Activated CD8-positive, alpha-beta memory T cell treated with anti-CD3 and anti-CD28 coated beads, Interleukin-2, amount 50 U/mL, for 48 hours (primary cell): Measurements from ENCODE around the gene CCL26.
"Not testable (repeated sequence)": the region's sequence is repeated elsewhere in the genome, so short reads cannot be mapped to it uniquely, and the experiment has no call there.

ENCODE experiments used
- DNase-seq: peaks from one replicate; pipeline ENCODE4 v3.0.0-alpha.2; 2020

The CCL26 gene

GRCh38 chr7:75789361-75789924, 17.4 kb upstream of the CCL26 start:
- DNase-seq = no peak

- not testable (repeated sequence) for DNase-seq
Observed at GRCh38 chr7:75788154-75788847, 16.3 kb upstream of the CCL26 start.

- DNase-seq = not testable (repeated sequence)
Observed at GRCh38 chr7:75783058-75783457, 11.0 kb upstream of the CCL26 start.

DNA sequence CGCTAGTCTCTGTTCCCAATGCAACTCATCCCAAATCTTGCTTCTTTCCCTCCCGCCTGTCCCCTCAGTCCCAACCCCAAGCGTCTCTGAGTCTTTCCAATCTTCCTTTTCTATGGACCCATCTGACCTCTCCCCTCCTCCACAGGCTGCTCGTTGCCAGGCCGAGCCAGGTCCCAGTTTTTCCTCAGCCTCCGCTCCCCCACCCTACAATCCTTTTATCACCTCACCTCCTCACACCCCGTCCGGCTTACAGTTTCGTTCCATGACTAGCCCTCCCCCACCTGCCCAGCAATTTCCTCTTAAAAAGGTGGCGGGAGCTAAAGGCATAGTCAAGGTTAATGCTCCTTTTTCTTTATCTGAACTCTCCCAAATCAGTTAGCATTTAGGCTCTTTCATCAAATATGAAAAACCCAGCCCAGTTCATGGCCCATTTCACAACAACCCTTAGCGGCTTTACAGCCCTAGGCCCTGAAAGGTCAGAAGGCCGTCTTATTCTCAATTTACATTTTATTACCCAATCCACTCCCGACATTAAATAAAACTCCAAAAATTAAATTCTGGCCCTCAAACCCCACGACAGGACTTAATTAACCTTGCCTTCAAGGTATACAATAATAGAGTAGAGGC, 8.7 kb upstream of the CCL26 start:
- DNase-seq = not testable (repeated sequence)

DNA sequence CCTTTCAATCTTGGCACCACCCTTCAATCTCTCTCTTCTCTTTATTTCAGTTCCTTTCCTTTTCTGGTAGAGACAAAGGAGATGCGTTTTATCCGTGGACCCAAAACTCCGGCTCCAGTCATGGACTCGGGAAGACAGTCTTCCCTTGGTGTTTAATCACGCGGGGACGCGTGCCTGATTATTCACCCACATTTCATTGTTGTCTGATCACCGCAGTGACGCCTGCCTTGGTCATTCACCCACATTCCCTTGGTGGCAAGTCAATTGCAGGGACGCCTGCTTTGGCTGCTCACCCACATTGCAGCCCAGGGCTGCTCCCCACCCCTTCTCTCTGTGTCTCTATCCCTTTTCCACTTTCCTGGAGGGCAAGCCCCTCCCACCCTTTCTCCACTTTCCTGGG, 7.5 kb upstream of the CCL26 start:
- DNase-seq = not testable (repeated sequence)

GRCh38 chr7:75779035-75779434, 7.0 kb upstream of the CCL26 start:
- not testable (repeated sequence) for DNase-seq

- peak; percentile 61 for DNase-seq
Observed at GRCh38 chr7:75776295-75776971, 4.4 kb upstream of the CCL26 start.

DNA sequence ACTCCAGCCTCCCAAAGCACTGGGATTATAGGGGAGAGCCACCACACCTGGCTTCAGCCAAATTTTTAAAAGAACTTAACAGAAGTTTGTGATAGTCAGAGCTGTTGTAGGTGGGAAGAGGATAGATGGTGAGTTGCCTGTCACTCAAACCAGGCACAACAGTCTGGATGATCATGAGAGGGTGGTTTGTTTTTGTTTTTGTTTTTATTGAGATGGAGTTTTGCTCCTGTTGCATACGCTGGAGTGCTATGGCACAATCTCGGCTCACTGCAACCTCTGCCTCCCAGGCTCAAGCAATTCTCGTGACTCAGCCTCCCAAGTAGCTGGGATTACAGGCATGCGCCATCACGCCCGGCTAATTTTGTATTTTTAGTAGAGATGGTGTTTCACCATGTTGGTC, 1.9 kb upstream of the CCL26 start:
- not testable (repeated sequence) for DNase-seq

DNA sequence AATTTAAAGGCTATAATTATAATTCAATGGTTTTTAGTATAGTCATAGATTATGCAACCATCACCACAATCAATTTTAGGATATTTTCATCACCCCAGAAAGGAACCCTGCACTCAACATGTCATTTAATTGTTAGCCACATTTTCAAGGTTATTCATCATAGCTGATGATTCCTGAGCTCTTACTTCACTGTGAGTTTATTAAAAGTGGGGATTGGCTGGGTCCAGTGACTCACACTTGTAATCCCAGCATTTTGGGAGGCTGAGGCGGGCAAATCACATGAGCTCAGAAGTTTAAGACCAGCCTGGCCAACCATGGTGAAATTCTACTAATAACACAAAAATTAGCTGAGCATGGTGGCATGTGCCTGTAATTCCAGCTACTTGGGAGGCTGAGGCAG, 787 bp downstream of the CCL26 start:
- DNase-seq = no peak

- no peak for DNase-seq
Observed at GRCh38 chr7:75762350-75762917, 9.6 kb downstream of the CCL26 start.

DNA sequence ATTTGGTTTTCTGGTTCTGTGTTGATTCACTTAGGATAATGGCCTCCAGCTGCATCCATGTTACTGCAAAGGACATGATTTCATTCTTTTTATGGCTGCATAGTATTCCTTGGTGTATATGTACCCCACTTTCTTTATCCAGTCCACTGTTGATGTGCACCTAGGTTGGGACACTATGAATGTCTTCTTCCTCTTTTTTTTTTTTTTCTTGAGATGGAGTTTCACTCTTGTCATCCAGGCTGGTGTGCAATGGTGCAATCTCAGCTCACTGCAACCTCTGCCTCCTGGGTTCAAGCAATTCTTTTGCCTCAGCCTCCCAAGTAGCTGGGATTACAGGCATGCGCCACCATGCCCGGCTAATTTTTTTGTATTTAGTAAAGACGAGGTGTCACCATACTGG, 10.2 kb downstream of the CCL26 start:
- DNase-seq = not testable (repeated sequence)

GRCh38 chr7:75758491-75758890, 13.5 kb downstream of the CCL26 start:
- no peak for DNase-seq

GRCh38 chr7:75757860-75758259, 14.2 kb downstream of the CCL26 start:
- no peak for DNase-seq

DNA sequence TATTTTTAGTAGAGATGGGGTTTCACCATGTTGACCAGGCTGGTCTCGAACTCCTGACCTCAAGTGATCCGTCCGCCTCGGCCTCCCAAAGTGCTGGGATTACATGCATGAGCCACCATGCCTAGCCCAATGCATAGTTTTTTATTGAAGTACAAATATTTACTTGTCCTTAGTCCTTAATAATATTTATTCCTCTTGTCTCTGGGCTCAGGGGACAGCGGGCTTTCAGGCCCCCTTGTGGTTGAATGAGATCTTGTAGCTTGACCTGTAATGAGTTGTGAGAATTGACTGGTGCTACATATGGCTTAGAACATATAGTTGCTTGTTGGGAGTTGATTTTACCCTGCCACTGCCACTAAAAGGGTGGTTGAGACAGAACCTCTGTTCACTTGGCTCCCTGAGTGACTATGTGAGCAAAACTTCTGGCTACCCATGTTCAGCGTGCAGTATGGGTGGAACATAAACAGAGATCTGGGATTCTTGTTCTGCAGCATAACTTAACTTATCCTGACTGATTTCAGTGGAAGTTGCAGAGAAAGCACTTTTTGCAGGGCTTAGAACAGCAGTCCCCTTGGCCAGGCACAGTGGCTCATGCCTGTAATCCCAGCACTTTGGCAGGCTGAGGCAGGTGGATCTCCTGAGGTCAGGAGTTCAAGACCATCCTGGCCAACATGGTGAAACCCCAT, 14.9 kb downstream of the CCL26 start:
- DNase-seq = no peak

- DNase-seq = no peak
Observed at GRCh38 chr7:75756206-75756990, 15.6 kb downstream of the CCL26 start.

- no peak for DNase-seq
Observed at GRCh38 chr7:75743455-75743859, 28.6 kb downstream of the CCL26 start.

- no peak for DNase-seq
Observed at GRCh38 chr7:75740846-75741497, 31.0 kb downstream of the CCL26 start.

GRCh38 chr7:75739796-75740672, 32.0 kb downstream of the CCL26 start:
- DNase-seq = no peak

DNA sequence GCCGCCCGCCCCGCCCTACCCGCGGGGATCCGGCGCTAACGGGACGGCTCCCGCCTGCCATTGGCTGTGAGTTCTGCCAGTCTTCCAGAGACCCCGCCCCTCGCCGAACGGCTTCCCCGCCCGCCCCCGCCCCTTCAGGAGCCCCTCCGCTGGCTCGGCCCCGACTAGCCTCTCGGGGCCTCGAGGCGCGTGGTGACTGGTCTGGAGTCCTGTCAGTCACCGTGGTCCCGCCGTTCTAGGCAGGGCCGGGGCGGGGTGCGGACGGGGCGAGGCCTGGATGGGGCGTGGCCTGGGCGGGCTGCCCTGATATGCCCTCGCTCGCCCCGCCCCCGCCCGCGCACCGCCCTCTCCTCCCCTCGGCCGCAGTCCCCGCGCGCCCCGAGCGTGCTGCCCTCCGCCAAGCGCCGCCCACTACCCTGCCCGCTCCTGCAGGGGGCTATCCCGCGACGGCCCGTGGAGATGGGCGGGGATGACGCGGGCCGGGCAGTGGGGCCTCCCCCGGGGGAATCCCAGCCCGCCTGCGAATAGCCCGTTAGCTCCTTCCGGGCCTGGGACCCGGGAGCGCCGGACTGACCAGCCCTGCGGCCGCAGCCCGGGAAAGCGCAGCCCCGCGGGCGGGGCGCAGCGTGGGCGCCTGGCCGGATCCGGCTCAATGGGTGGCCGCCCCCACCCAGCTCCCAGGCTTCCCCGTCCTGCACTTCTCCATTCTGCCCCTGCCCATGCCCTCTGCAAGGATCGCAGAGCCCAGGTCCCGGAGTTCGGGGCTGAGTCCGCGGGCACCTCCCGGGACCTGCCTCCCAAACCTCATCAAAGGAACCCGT, 32.8 kb downstream of the CCL26 start:
- DNase-seq = peak; percentile 99

- no peak for DNase-seq
Observed at GRCh38 chr7:75738604-75738974, 33.4 kb downstream of the CCL26 start, which contains the start of gene HIP1. Gene HIP1, minus strand, starts transcription at chr7:75738941. Its CDS starts 21 bp downstream, at chr7:75738920.
